ENCODE data around the gene IRAK4.

The IRAK4 gene

DNA sequence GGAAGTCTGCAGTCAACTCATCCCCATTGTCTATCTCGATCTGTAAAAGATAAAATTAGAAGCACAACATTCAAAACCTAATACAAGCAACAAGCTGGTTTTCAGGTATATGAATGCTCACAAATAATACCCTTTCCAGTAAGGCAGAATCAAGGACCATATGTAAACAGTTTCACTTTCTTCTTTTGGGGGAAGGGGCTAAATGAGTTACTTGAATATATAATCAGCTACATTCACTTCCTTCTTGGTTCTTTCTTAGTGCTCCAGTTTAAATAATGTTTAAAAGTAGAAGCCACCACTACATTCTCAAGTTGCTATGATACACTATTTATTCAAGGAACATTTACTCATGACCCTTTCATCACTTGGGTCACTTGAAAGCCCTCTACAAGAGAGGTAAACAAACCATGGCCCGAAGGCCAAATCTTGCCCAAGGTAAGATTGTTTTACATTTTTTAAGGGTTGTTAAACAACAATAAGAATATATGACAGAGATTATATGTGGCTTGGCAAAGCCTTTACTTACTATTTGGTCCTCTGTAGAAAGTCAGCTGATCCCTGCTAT is 37.0 kb downstream of the IRAK4 start:
- no peak overlapping the region for H3K4me3 ChIP-seq (replicated peaks; ENCODE audit: low read depth, low read length)
- TF ChIP-seq, protein P1, sequence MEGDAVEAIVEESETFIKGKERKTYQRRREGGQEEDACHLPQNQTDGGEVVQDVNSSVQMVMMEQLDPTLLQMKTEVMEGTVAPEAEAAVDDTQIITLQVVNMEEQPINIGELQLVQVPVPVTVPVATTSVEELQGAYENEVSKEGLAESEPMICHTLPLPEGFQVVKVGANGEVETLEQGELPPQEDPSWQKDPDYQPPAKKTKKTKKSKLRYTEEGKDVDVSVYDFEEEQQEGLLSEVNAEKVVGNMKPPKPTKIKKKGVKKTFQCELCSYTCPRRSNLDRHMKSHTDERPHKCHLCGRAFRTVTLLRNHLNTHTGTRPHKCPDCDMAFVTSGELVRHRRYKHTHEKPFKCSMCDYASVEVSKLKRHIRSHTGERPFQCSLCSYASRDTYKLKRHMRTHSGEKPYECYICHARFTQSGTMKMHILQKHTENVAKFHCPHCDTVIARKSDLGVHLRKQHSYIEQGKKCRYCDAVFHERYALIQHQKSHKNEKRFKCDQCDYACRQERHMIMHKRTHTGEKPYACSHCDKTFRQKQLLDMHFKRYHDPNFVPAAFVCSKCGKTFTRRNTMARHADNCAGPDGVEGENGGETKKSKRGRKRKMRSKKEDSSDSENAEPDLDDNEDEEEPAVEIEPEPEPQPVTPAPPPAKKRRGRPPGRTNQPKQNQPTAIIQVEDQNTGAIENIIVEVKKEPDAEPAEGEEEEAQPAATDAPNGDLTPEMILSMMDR (IDR thresholded peaks at IDR 0.05; ENCODE audit: low read length, missing control alignments) = no peak
- DNase-seq (ENCODE audit: low read depth) = no peak

DNA sequence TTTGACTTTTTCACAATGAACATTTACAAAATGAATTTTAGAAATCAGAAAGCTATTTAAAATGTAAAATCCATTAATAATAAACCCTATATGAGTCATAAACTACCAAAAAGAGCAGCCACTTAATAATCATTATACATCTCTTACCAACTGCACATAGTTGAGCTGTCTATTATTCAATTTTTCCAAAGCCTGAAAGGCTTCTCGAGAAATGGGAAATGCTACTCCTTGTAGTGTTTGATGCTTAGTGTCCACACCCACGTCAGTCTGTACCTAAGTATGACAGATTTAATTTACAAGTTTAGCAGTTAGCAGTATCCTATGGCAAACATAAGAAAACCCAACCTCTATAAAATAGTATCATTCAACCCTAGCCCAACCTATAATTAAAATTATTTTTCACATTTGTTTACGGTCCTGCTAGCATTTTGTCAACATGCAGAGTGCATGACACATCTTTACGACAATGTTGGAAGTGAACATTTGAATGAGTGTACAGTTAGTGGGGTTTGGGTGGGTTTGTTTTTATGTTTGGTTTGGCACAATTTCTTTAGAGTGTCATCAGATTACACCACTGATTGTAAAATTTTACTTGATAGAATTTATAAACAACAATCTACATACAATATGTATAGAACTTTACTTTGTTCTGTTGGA is 38.9 kb downstream of the IRAK4 start:
- DNase-seq (ENCODE audit: low read depth) = no peak
- no peak overlapping the region for H3K4me3 ChIP-seq (replicated peaks; ENCODE audit: low read depth, low read length)
- TF ChIP-seq, protein P1 (IDR thresholded peaks at IDR 0.05; ENCODE audit: low read length, missing control alignments) = no peak

DNA sequence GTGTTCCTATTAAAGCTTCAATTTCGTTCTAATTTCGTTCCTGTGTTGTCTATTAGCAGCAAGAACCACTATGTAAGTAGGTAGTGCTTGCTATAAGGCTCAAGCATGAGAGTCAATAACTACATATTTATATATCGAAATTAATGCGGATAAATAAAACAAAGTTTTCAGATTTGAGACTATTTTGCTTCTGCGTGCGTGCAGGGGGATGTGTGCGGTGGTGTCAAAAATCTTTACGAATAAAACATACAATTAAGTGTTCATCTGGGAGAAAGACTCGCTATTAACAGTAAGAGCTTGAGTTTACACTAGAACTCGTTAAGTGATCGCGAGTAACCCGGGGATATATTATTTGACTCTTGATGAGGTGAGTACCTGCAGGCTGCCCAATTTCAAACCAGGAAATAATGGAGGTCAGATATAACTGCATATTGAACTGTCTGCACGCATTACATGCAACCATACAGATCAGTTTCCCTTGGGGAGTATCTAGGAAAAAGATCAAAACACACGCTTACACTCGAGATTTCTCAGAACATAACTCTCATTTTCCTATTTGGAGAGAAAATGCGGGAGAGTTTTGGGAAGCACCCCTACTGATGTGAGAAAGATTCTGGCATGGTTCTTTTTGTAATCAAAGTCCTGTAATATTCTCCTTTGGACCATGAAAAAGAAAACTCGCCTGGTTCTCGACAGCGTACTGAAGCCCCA is 46.6 kb downstream of the IRAK4 start:
- peak overlapping the region; percentile 93 for H3K4me3 ChIP-seq (replicated peaks; ENCODE audit: low read depth, low read length)
- TF ChIP-seq, protein P1 (IDR thresholded peaks at IDR 0.05; ENCODE audit: low read length, missing control alignments) = no peak
- peak; percentile 2 for DNase-seq (ENCODE audit: low read depth)

DNA sequence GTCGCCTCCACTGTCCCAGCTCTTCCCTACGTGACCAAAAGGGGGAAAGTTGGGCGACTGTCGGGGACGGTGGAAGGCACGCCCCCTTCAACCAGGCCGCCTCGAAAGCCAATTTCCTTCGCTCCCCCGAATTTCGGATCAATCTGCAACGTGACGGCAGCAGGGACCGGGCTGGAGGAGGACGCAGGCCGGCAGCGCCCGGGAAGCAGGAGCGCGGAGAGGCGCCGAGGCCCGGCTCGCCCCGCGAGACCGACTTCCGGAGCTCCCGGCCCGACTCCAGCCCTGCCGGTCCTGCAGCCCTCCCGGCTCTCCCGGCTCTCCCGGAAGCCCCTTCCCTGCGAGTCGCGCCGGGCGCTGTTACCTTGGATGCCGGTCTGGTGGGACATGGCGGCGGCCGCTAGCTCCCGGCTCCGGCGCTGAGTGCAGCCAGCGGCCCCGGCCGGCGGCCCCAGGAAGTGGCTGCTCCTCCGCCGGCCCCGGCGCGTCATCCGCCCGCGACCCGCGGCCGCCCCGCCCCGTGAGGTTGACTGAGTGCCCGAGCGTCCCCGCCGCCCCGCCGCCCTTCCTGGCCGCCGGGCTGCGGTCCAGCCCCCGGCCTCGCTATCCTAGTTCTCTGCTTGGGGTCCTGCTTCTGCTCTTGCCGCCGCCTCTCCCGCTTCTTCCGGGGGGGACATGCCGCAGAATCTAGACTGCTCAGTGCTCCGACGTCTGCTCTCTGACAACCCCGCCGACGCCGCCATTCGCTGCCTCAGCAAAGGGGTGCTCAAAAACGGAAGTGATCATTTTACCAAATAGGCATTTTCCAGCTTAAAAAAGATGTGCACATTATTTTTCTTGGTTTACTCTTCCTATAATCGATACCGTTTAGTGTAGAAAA is 47.3 kb downstream of the IRAK4 start, which contains the start of gene TWF1:
Gene TWF1 (minus strand): TSS at position 458 of the 877 bp plus-strand sequence. CDS start 72 bp downstream, at position 386.
- H3K4me3 ChIP-seq (replicated peaks; ENCODE audit: low read depth, low read length) = peak within 1 kb of the TSS; percentile 93
- peak; percentile 70 for DNase-seq (ENCODE audit: low read depth)
- TF ChIP-seq, protein P1 (IDR thresholded peaks at IDR 0.05; ENCODE audit: low read length, missing control alignments) = peak; percentile 34

DNA sequence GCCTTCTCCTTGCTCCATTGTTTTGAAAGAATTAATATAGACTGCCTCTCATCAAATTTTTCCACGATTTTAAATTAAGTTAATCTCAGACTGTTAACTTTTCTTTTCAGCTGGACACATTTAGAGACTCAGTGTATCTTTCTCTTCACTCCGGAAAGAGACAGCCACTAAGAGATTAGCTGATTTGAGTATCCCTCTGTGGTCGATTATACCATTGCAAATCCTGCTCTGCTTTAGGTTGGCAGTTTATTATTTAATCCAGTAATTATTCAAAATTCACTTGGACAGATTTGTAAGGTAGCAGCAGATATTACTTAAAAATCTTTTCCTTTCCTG is 48.0 kb downstream of the IRAK4 start:
- H3K4me3 ChIP-seq (replicated peaks; ENCODE audit: low read depth, low read length) = peak overlapping the region; percentile 93
- no peak for DNase-seq (ENCODE audit: low read depth)
- TF ChIP-seq, protein P1 (IDR thresholded peaks at IDR 0.05; ENCODE audit: low read length, missing control alignments) = no peak

DNA sequence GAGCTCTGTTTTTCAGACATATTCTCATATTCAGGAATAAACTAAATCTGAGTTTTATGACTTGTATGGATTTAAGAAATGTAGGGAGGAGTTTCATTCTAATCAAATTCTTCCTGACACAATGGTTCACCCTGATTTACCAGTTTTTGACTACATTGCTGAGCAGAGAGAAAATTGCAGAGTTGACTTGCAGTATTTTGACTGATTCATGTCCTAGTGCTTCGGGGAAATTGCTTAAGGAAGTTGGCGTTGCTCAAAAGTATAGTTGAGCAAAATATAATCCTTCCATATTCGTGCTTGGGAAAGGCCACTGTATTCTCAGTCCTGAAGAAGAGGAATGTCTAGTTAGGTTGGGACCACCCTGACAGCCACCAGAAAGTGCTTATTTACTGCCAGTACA is 48.6 kb downstream of the IRAK4 start:
- TF ChIP-seq, protein P1 (IDR thresholded peaks at IDR 0.05; ENCODE audit: low read length, missing control alignments) = no peak
- DNase-seq (ENCODE audit: low read depth) = no peak
- no peak overlapping the region for H3K4me3 ChIP-seq (replicated peaks; ENCODE audit: low read depth, low read length)
